SK-N-SH treated with all-trans-retinoic acid at 6 μM for 48 hours (cell line): ENCODE measurements around the gene CHST8.

Source experiments
- ZFP3 ChIP-seq: fragments of 250-450 bp; sonication (Bioruptor Pico); IDR thresholded peaks from 2 replicates; pipeline ENCODE4 v1.5.0; 2020; ENCODE audit warnings: mild to moderate bottlenecking, moderate library complexity
- ZFP30 ChIP-seq: fragments of 450-650 bp; formaldehyde crosslinking; IDR thresholded peaks from 2 replicates; pipeline ENCODE4 v1.5.0; 2022; ENCODE audit warnings: mild to moderate bottlenecking, moderate library complexity
- ZNF565 ChIP-seq: fragments of 450-650 bp; formaldehyde crosslinking; conservative IDR thresholded peaks from 2 replicates; pipeline ENCODE4 v1.5.0; 2020; ENCODE audit warnings: low read depth, mild to moderate bottlenecking, moderate library complexity
- ZNF70 ChIP-seq: fragments of 450-650 bp; formaldehyde crosslinking; IDR thresholded peaks from 2 replicates; pipeline ENCODE4 v1.5.0; 2020; ENCODE audit warnings: mild to moderate bottlenecking, moderate library complexity
- ZNF8 ChIP-seq: fragments of 450-650 bp; formaldehyde crosslinking; IDR thresholded peaks from 2 replicates; pipeline ENCODE4 v1.5.0; 2020; ENCODE audit warnings: mild to moderate bottlenecking, moderate library complexity
- TF ChIP-seq, protein P1 (sequence below): fragments of 250-450 bp; sonication (Bioruptor Pico); IDR thresholded peaks from 2 replicates; pipeline ENCODE4 v1.5.1; 2020; ENCODE audit warnings: low read depth, mild to moderate bottlenecking, moderate library complexity

DNA sequence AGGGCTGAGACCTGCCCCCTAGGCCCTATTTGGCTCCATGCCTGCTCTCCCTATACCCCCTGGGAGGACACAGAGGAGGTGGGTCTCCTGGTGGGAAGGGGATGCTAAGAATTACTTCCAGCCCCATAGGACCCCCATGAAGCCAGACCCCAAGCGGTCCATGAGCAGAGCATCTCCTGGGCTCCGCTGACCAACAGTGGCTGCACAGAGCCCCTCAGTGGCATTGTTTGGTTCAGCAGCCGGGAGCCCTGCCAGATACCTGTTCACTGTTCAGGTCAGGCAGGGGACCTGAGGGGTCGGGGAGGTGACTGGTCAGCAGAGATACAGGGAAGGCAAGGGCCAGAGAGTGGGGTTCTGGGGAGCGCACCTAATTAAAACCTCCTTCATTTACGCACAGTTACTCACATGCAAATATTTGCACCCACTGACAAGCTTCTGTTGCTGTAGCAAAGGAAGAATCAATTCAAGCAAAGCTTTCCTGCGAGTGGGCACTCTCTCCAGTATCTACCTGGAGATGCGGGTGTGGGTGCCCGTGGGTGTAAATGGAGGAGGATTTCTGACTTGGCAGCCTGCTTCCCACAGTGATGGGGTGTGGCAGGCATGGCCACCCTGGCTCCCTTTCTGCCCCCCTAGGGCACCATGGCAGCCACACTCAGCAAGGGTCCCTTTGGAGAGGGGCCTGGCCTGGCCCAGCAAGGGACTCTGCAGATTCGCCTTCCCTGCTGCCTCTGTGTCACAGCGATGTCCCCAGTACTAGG is 83.5 kb downstream of the CHST8 start:
- no peak for TF ChIP-seq ZFP30 (CRISPR knock-in tag)
- TF ChIP-seq ZNF565 (CRISPR knock-in tag) = no peak
- no peak for TF ChIP-seq ZFP3 (CRISPR knock-in tag)
- TF ChIP-seq, protein P1, sequence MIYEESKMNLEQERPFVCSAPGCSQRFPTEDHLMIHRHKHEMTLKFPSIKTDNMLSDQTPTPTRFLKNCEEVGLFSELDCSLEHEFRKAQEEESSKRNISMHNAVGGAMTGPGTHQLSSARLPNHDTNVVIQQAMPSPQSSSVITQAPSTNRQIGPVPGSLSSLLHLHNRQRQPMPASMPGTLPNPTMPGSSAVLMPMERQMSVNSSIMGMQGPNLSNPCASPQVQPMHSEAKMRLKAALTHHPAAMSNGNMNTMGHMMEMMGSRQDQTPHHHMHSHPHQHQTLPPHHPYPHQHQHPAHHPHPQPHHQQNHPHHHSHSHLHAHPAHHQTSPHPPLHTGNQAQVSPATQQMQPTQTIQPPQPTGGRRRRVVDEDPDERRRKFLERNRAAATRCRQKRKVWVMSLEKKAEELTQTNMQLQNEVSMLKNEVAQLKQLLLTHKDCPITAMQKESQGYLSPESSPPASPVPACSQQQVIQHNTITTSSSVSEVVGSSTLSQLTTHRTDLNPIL (CRISPR knock-in tag) = no peak
- no peak for TF ChIP-seq ZNF70 (CRISPR knock-in tag)
- no peak for TF ChIP-seq ZNF8 (CRISPR knock-in tag)
